Transverse colon (tissue), 3 donors: Measurements from ENCODE around the gene DYNC1I1.

Experiments used
- EP300 ChIP-seq: sonication (generic); formaldehyde crosslinking; IDR thresholded peaks from one replicate; pipeline ENCODE4 v1.6.1; 2017; ENCODE audit warnings: antibody characterized with exemption, low read depth
- POLR2A ChIP-seq: fragments of 450-650 bp; IDR thresholded peaks from one replicate; pipeline ENCODE4 v1.6.1; 2016; ENCODE audit warnings: antibody characterized with exemption, mild to moderate bottlenecking, moderate library complexity
- TF ChIP-seq, protein P1 (sequence below), 5 experiments: fragments of 200-600 bp in 3 of 5; fragments of 450-650 bp in 2 of 5; sonication (generic) in 3 of 5; IDR thresholded peaks; 1 replicate in 2 of 5; 2 replicates in 3 of 5; pipeline ENCODE4 v1.5.1; 2016 to 2017; ENCODE audit warnings: antibody characterized with exemption in 5 of 5, inconsistent platforms in 3 of 5, mild to moderate bottlenecking in 2 of 5, moderate library complexity in 1 of 5

DNA sequence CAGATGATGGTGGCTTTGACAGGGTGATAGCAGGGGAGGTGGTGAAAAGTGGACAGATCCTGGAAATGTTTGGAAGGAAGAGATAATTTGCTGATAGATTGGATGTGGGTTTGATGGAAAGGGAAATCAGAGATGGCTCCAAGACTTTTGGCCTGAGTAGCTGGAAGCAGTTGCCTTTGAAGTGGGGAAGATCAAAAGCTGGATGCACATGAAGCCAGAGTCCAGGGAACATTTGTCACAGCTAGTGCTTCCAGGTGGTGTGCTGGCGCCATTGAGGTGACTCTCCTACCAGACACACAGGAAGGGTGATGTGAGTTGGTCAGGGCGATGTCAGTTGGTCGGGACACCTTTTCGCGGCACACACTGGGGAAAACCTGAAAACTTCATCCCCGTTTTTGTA is 15.9 kb downstream of the DYNC1I1 start:
- TF ChIP-seq, protein P1, sequence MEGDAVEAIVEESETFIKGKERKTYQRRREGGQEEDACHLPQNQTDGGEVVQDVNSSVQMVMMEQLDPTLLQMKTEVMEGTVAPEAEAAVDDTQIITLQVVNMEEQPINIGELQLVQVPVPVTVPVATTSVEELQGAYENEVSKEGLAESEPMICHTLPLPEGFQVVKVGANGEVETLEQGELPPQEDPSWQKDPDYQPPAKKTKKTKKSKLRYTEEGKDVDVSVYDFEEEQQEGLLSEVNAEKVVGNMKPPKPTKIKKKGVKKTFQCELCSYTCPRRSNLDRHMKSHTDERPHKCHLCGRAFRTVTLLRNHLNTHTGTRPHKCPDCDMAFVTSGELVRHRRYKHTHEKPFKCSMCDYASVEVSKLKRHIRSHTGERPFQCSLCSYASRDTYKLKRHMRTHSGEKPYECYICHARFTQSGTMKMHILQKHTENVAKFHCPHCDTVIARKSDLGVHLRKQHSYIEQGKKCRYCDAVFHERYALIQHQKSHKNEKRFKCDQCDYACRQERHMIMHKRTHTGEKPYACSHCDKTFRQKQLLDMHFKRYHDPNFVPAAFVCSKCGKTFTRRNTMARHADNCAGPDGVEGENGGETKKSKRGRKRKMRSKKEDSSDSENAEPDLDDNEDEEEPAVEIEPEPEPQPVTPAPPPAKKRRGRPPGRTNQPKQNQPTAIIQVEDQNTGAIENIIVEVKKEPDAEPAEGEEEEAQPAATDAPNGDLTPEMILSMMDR (IDR thresholded peaks at IDR 0.05), result no peak
- TF ChIP-seq EP300, result no peak
- no peak for TF ChIP-seq POLR2A
